HuH-7.5 (cell line): ENCODE measurements around the gene TADA2B.
A peak's percentile ranks its signal among the peaks of the same experiment; 100 is the strongest.

Source experiments
- DNase-seq: peaks from one replicate; pipeline ENCODE4 v3.0.0; 2011; ENCODE audit warnings: low spot score

The TADA2B gene

GRCh38 chr4:7041801-7042502, 1.2 kb upstream of the TADA2B start:
- no peak for DNase-seq

- DNase-seq = peak; percentile 100
Observed at GRCh38 chr4:7042503-7043283, 479 bp upstream of the TADA2B start.

- no peak for DNase-seq
Observed at GRCh38 chr4:7044137-7044930, 1.2 kb downstream of the TADA2B start.

DNA sequence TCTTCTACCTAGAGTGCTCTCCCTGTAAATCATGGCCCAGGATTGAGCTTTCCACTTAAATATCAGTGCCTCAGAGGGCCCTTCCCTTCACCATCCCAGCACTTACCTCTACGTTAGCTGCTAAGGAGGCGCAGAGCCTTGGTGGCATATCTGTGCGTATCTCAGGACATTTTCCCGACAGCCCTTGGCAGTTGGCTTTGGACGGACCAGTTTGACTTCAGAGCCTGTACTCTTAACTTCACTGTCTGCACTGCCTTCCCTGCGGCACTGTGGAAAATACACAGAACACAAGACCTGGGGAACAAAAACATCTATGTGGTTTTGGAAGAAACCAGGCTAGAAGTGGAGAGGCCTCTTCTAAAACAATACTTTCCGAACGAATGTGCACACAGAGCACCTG, 2.4 kb downstream of the TADA2B start:
- DNase-seq = no peak

GRCh38 chr4:7045961-7046921, 3.1 kb downstream of the TADA2B start:
- no peak for DNase-seq

DNA sequence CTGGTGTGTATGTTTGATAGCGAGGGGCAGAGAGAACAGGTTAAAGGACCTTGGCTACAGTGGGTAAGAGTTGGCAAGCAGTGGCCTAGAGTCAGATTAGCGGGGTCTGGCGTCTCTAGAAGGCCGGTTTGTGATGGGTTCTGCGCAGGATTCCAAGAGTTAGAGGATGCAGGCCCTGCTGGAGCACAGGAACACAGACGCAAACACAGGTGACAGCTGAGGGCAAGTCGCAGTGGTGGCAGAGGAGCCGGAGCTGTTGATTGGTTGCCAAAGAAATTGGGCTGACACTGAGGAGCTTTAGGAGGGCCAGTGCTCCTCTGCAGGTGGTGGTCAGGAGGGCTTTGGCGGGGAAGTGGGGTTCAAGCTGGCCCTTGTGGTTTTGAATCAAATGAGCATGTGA, 3.8 kb downstream of the TADA2B start:
- no peak for DNase-seq

GRCh38 chr4:7048642-7049041, 5.5 kb downstream of the TADA2B start:
- DNase-seq = no peak

DNA sequence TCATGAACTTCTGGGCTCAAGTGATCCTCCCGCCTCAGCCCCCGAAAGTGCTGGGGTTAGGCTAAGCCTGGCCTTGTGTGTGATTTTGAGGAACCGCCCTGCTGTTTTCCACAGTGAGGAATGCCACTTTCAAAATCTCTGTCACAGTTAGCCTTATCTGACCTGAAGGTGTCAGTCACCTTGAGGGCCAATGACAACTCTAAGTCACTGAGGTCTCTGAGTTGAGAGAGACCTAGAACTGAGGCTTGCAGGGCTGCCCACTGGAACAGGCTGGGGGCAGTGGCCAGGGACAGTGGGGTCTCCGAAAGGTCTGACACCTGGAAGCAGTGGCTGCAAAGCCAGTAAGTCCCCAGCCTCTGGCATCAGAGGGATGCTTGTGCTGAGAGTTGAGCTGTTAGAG, 6.1 kb downstream of the TADA2B start:
- DNase-seq = no peak

GRCh38 chr4:7049739-7050138, 6.6 kb downstream of the TADA2B start:
- DNase-seq = no peak

DNA sequence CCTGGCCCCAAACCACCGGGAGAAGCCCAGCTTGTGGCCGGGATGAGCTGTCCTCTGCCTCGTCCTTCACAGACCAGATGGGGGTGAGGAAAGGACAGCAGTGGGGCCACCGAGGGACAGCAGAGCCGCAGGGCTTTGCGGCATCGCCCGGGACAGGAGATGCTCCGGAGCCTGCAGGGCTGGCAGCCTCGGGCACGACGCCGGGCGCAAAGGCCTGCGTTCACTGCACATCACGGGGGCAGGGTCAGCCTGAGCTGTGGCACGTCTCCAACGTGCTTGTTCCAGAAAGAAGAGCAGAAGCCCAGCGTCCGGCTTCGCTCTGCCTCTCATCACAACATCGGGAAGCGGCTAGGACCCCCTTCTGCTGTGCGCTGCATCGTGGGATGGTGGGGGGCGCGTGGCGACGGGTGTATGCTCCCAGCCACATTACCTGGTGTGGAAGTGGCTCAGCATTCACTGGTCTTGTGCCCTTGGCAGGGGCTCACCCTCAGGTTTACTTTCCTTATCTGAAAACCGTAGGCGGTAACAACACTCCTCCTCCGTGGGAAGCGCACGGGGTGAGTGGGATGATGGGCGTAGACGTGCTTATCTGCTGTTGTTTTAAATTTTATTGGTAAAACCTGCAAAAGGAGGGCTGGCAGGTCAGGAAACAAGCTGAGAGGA, 7.4 kb downstream of the TADA2B start:
- DNase-seq = no peak

DNA sequence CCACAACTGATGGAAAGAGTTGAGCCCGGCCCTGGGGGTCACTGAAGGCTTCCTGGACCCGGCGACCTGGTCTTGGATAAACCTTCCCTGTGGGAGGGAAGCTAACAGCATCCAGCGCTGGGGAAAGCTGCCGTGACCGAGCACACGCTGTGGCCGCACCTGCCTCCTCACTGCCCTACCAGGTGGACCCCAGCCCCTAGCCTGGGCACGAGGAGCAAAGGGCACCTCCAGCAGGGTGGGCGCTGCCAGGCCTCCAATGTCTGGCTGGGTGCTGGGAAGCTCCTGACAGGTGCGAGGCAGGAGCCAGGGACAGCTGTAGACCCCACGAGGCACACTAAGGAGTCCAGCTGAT, 7.9 kb downstream of the TADA2B start:
- no peak for DNase-seq

DNA sequence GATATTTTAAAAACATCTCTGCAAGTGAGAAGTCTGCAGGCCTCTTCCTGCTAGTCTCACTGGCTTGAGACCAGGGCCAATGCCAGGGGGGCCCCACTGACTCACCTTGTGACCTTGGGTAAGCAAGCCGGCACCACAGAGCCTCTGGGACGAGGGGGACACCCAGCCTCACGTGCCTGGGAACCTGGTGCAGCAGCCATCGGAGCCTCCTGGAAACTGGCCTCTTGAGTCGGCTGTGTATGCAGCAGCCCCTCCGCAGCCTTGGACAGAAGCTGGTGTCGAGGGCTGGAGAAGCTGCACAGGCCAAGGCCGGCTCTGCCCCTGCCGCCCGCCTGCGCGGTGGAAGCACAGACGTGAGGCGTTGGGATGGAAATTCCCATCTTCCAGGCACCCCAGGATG, 8.7 kb downstream of the TADA2B start:
- DNase-seq = no peak

GRCh38 chr4:7052313-7052712, 9.1 kb downstream of the TADA2B start:
- no peak for DNase-seq

- DNase-seq = no peak
Observed at GRCh38 chr4:7052923-7053715, 9.9 kb downstream of the TADA2B start.

GRCh38 chr4:7054106-7054880, 11.1 kb downstream of the TADA2B start:
- no peak for DNase-seq

- no peak for DNase-seq
Observed at GRCh38 chr4:7055111-7055989, 12.2 kb downstream of the TADA2B start.

DNA sequence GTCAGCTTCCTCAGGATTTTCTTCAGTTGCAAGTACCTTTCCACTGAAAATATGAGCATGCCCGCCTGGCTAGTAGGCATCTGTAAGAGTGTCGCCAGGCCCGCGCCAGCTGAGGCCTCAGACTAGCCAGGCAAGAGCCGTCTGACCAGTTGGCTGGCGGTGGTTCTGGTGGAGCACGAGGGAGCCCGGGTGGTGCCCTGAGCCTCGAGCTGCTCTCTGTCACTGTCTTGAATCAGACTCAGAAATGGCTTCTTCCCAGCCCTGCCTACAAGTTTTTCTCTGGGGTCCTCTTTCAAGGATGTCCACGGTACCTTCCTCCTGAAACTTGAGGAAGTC, 12.8 kb downstream of the TADA2B start:
- no peak for DNase-seq

- DNase-seq = no peak
Observed at GRCh38 chr4:7058792-7059191, 15.6 kb downstream of the TADA2B start.

DNA sequence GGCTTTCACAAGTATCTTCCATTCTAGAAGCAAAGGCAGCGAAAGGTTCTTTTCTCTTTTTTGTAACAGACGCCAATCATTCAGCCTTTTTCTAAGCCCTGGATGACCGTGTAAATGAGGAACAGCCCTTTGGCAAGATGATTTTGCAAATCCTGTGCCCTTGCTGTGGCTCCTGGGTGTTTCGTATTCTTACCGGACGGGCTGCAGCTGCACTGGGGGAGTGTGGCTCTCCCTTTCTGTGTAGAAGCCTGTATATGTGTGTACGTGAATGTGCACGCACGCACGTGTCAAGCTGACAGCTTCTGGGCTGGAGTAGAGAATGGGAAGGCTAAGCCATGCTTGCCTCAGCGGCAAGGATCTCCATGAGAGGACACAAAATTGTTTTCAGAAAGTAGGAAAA, 16.5 kb downstream of the TADA2B start:
- DNase-seq = no peak
